ENCODE data around the gene MICAL3. TPM values are rescaled to one million over a fixed set of nuclear protein-coding genes. Genes with fewer than 3 reads are reported as not detected.
A peak's percentile ranks its signal among the peaks of the same experiment; 100 is the strongest.

Gene MICAL3
- total RNA-seq, 6 experiments from 2014 or later: 31.5 to 61.8 (median 48.2) TPM

- TF ChIP-seq POLR2A (IDR thresholded peaks at IDR 0.05): no peak
- TF ChIP-seq CTCF (IDR thresholded peaks at IDR 0.05): no peak
- H3K9me3 ChIP-seq: no peaks in the 10 kb centered on the region
- ATAC-seq: no peak
- peak overlapping the region; percentile 3 to 96 (median 87) for H3K27ac ChIP-seq
- peaks cover 0 to 38% (median 14%) of the 10 kb centered on the region in 4 donors for H3K4me1 ChIP-seq
- 33% methylated on average over 7 of the region's 18 CpGs for WGBS (ENCODE audit: insufficient coverage, low coverage, low lambda C conversion rate, missing lambda C conversion rate)
- intact Hi-C loops (cut with DNase I): no loop called here
- peak overlapping the region; percentile 61 to 83 (median 64) for H3K4me3 ChIP-seq
- no peak for DNase-seq
- no peaks in the 10 kb centered on the region for H3K27me3 ChIP-seq
- no peaks in the 10 kb centered on the region for H3K36me3 ChIP-seq
These were observed 251.3 kb downstream of the MICAL3 start for GRCh38 chr22:17772958-17773605.

GRCh38 chr22:17772249-17772957 is 252.0 kb downstream of the MICAL3 start:
- Histone ChIP-seq H3K27me3 (no peaks in the 10 kb centered on the region), H3K36me3 (no peaks in the 10 kb centered on the region), H3K27ac (peak overlapping the region in 2 of 3 donors; percentile 44 to 96), H3K4me1 (peaks cover 0 to 45% (median 18%) of the 10 kb centered on the region in 4 donors), H3K4me3 (peak overlapping the region in 1 of 3 donors; percentile 83), H3K9me3 (no peaks in the 10 kb centered on the region)
- WGBS (ENCODE audit: insufficient coverage, low coverage, low lambda C conversion rate, missing lambda C conversion rate): 59% methylated on average over 9 of the region's 21 CpGs
- ATAC-seq: peak in 1 of 4 donors; percentile 8
- DNase-seq: peak in 2 of 3 donors; percentile 51 to 65
- intact Hi-C loops (cut with DNase I): no loop called here
- no peak for TF ChIP-seq POLR2A (IDR thresholded peaks at IDR 0.05)

DNA sequence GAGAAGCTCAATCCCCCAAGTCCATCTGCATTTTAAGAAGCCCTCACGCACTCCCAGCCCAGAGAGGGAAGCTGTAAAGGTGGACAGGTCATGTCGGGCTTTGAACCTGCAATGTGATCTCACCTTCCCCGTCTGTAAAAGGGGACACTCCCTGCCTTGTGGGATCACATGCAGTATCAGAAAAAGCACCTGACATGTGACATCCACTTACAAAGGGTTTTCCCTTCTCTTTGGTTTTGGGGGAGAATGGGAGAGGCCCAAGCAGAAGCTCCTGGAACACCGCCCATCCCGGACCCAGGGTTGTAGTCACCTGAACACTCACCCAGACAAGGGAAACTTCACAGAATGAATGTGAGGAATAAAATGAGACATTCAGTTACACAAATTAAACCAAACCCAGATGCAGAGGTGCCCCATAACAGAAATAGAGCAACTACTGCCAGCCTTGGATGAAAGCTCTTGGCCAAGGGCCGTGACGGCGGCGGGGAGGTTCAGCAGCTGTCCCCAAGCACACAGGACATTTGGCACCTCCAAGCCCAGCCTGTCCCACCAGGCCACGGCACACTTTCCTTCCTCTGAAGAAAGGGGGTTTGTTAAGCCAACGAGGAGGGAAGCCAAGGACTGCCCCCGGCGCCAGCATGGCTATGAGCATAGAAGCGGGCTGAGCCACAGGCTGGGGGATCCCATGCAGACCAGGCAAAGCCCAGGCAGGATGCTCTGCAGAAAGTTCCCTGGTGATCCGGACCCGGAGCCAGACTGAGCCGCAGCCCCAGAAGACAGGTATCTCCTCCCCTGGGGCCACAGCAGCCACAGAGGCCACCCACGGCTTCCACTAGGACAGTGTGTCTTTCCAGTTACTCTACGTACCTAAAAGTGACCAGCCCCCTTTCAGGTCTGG is 253.9 kb downstream of the MICAL3 start:
- 37% methylated on average over 10 of the region's 19 CpGs for WGBS (ENCODE audit: insufficient coverage, low coverage, low lambda C conversion rate, missing lambda C conversion rate)
- no peak for TF ChIP-seq CTCF (IDR thresholded peaks at IDR 0.05)
- TF ChIP-seq POLR2A (IDR thresholded peaks at IDR 0.05): no peak
- Histone ChIP-seq H3K36me3 (no peaks in the 10 kb centered on the region), H3K4me3 (no peak overlapping the region), H3K4me1 (peaks cover 0 to 56% (median 20%) of the 10 kb centered on the region in 4 donors), H3K27me3 (no peaks in the 10 kb centered on the region), H3K27ac (peak overlapping the region; percentile 18 to 96 (median 71)), H3K9me3 (no peaks in the 10 kb centered on the region)
- intact Hi-C loops (cut with DNase I): no loop called here
- DNase-seq (peak in 2 of 3 donors; percentile 73 to 78), ATAC-seq (peak in 3 of 4 donors; percentile 6 to 22 (median 12))

DNA sequence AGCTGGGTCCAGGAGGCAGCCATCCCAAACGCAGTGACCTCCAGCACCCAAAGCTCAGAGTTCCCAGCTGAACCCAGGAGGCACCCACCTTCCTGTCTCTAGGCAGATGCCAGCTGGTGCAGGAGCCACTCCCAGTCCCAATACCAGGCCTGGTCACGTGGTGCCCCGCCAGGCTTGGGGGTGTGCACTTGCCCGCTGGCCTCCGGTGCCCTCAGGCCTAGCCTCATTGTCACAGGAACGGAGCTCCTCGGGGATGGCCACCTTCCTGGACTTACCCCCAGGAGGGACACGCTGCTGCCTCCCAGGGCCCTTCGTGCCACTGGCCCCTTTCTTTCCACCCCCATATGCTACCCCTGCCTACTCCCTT is 254.7 kb downstream of the MICAL3 start:
- Histone ChIP-seq H3K27me3 (no peaks in the 10 kb centered on the region), H3K36me3 (no peaks in the 10 kb centered on the region), H3K4me1 (peaks cover 0 to 57% (median 20%) of the 10 kb centered on the region in 4 donors), H3K4me3 (peak overlapping the region in 1 of 3 donors; percentile 2), H3K27ac (peak overlapping the region; percentile 71 to 96 (median 72)), H3K9me3 (no peaks in the 10 kb centered on the region)
- DNase-seq (peak; percentile 84 to 95 (median 95)), ATAC-seq (peak; percentile 62 to 81 (median 77))
- intact Hi-C loops (cut with DNase I): no loop called here
- no CpG with 5 or more reads among the region's 9 CpGs for WGBS (ENCODE audit: insufficient coverage, low coverage, low lambda C conversion rate, missing lambda C conversion rate)
- TF ChIP-seq POLR2A (IDR thresholded peaks at IDR 0.05) (peak; percentile 17), CTCF (IDR thresholded peaks at IDR 0.05) (no peak)
